Activated T-cell treated with anti-CD3 and anti-CD28 coated beads, Interleukin-2, amount 50 U/mL, for 72 hours (primary cell): ENCODE data around the gene KREMEN1. TPM values are rescaled to one million over a fixed set of nuclear protein-coding genes. Genes with fewer than 3 reads are reported as not detected.
A peak's percentile ranks its signal among the peaks of the same experiment; 100 is the strongest.

Source experiments
- ATAC-seq, 2 donors: fragments of 150-1000 bp; cut with Tn5 transposase; replicated peaks in 1 of 2; 2 replicates each; pipeline ENCODE4 v1.10.0; 2021; ENCODE audit warnings: moderate library complexity in 2 of 2, mild to moderate bottlenecking in 1 of 2
- DNase-seq, 2 donors: peaks; one replicate each; pipeline ENCODE4 v3.0.0; 2021 to 2022; ENCODE audit warnings: mixed read lengths in 1 of 2
- H3K27ac Mint-ChIP-seq: one replicate; pipeline ENCODE4 v1.8.0; 2022; ENCODE audit warnings: mild to moderate bottlenecking, moderate library complexity, mixed read lengths
- H3K27me3 Mint-ChIP-seq: one replicate; pipeline ENCODE4 v1.8.0; 2022; ENCODE audit warnings: low read depth, mixed read lengths
- H3K36me3 Mint-ChIP-seq, 2 donors: one replicate each; pipeline ENCODE4 v1.8.0; 2022; ENCODE audit warnings: mixed read lengths in 2 of 2, mild to moderate bottlenecking in 1 of 2; ENCODE audit not compliant: insufficient read depth in 2 of 2
- H3K4me1 Mint-ChIP-seq: one replicate; pipeline ENCODE4 v1.8.0; 2022; ENCODE audit warnings: low read depth, mixed read lengths
- H3K4me3 Mint-ChIP-seq, 2 donors: one replicate each; pipeline ENCODE4 v1.8.0; 2022; ENCODE audit warnings: mild to moderate bottlenecking in 2 of 2, mixed read lengths in 2 of 2, moderate library complexity in 2 of 2
- H3K9me3 Mint-ChIP-seq, 2 donors: one replicate each; pipeline ENCODE4 v1.8.0; 2022; ENCODE audit warnings: mixed read lengths in 2 of 2
- total RNA-seq, 2 donors: library from RNA; stranded (reverse); gene quantifications; one replicate each; pipeline ENCODE4 v1.2.3, GENCODE V29; 2022

KREMEN1 gene
- total RNA-seq, 2 donors from 2014 or later = 0.09 to 0.53 TPM

- H3K9me3 Mint-ChIP-seq = no peaks in the 10 kb centered on the region
- DNase-seq (no peak), ATAC-seq (no peak)
- no peaks in the 10 kb centered on the region for H3K36me3 Mint-ChIP-seq
- H3K4me1 Mint-ChIP-seq = no peaks in the 10 kb centered on the region
- no peak overlapping the region for H3K27ac Mint-ChIP-seq
- no peak overlapping the region for H3K4me3 Mint-ChIP-seq
- peaks cover 7% of the 10 kb centered on the region for H3K27me3 Mint-ChIP-seq
These were observed 16.4 kb upstream of the KREMEN1 start for GRCh38 chr22:29056472-29056871.

- no peak overlapping the region for H3K27ac Mint-ChIP-seq
- no peak overlapping the region for H3K4me3 Mint-ChIP-seq
- H3K9me3 Mint-ChIP-seq = no peaks in the 10 kb centered on the region
- DNase-seq = no peak
- peaks cover 7% of the 10 kb centered on the region for H3K27me3 Mint-ChIP-seq
- H3K36me3 Mint-ChIP-seq = no peaks in the 10 kb centered on the region
- no peaks in the 10 kb centered on the region for H3K4me1 Mint-ChIP-seq
- ATAC-seq = no peak
These were observed 12.5 kb upstream of the KREMEN1 start for GRCh38 chr22:29060251-29060869.

- DNase-seq = no peak
- Mint-ChIP-seq H3K4me1 (peaks cover 4% of the 10 kb centered on the region), H3K9me3 (no peaks in the 10 kb centered on the region), H3K27ac (no peak overlapping the region), H3K27me3 (peaks cover 7% of the 10 kb centered on the region), H3K36me3 (no peaks in the 10 kb centered on the region), H3K4me3 (no peak overlapping the region)
- ATAC-seq = no peak
These were observed 11.9 kb upstream of the KREMEN1 start for GRCh38 chr22:29060931-29061330.

GRCh38 chr22:29061773-29062172, 11.1 kb upstream of the KREMEN1 start, which contains the start of gene C22orf31:
Gene C22orf31 (minus strand): TSS chr22:29061831. CDS start chr22:29061792, 39 bp downstream.
- Mint-ChIP-seq H3K36me3 (no peaks in the 10 kb centered on the region), H3K4me3 (no peak within 1 kb of the TSS), H3K9me3 (no peaks in the 10 kb centered on the region), H3K27ac (no peak within 1 kb of the TSS), H3K27me3 (peaks cover 7% of the 10 kb centered on the region), H3K4me1 (peaks cover 7% of the 10 kb centered on the region)
- ATAC-seq = no peak
- DNase-seq = no peak

DNA sequence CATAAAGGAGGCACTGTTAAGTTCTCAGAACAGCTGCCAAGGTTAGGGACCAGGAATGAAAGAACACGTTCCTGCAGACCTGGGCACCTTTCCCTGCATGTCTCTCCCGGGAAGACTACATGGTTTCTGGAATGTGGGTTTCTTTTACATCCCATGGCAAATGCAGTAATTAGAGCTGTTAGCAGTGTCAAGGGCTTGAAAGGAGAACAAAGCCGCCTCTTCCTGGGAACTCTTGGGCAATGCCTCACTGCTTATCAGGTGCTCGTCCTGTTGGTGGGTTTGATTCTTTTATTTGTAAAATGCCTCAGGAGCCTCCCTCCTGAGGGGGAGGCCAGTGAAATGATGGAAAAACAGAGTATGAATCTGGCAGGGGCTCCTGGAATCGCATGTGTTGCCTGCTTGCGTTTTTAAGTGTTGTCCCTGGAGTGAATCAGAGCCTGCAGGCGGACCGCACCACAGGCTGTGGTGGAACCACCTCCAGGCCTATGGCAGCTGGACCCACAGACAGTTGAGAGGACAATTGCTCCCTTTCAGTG, 10.5 kb upstream of the KREMEN1 start:
- Mint-ChIP-seq H3K36me3 (no peaks in the 10 kb centered on the region), H3K9me3 (no peaks in the 10 kb centered on the region), H3K27me3 (peaks cover 7% of the 10 kb centered on the region), H3K27ac (no peak overlapping the region), H3K4me3 (no peak overlapping the region), H3K4me1 (peaks cover 7% of the 10 kb centered on the region)
- ATAC-seq (no peak), DNase-seq (no peak)

- DNase-seq (no peak), ATAC-seq (no peak)
- H3K4me1 Mint-ChIP-seq = peaks cover 9% of the 10 kb centered on the region
- H3K9me3 Mint-ChIP-seq = no peaks in the 10 kb centered on the region
- H3K36me3 Mint-ChIP-seq = no peaks in the 10 kb centered on the region
- no peak overlapping the region for H3K27ac Mint-ChIP-seq
- H3K4me3 Mint-ChIP-seq = no peak overlapping the region
- peaks cover 18% of the 10 kb centered on the region for H3K27me3 Mint-ChIP-seq
These were observed 7.2 kb upstream of the KREMEN1 start for GRCh38 chr22:29065468-29066190.

- peaks cover 41% of the 10 kb centered on the region for H3K27me3 Mint-ChIP-seq
These were observed 3.4 kb upstream of the KREMEN1 start for GRCh38 chr22:29069463-29069862.

GRCh38 chr22:29070490-29070889, 2.3 kb upstream of the KREMEN1 start:
- Mint-ChIP-seq H3K27ac (no peak overlapping the region), H3K4me1 (peaks cover 31% of the 10 kb centered on the region), H3K9me3 (no peaks in the 10 kb centered on the region), H3K4me3 (peak overlapping the region; percentile 73 to 84), H3K36me3 (no peaks in the 10 kb centered on the region), H3K27me3 (peaks cover 50% of the 10 kb centered on the region)
- ATAC-seq (no peak), DNase-seq (no peak)

More at GRCh38 chr22:29069463-29069862, 3.4 kb upstream of the KREMEN1 start:
- no peak overlapping the region for H3K27ac Mint-ChIP-seq
- no peak for ATAC-seq
- H3K36me3 Mint-ChIP-seq = no peaks in the 10 kb centered on the region
- H3K4me3 Mint-ChIP-seq = no peak overlapping the region
- H3K9me3 Mint-ChIP-seq = no peaks in the 10 kb centered on the region
- no peak for DNase-seq
- H3K4me1 Mint-ChIP-seq = peaks cover 31% of the 10 kb centered on the region

GRCh38 chr22:29071261-29072045, 1.4 kb upstream of the KREMEN1 start:
- H3K36me3 Mint-ChIP-seq = no peaks in the 10 kb centered on the region
- DNase-seq = peak; percentile 50 to 57
- peak overlapping the region; percentile 74 to 84 for H3K4me3 Mint-ChIP-seq
- no peaks in the 10 kb centered on the region for H3K9me3 Mint-ChIP-seq
- no peak overlapping the region for H3K27ac Mint-ChIP-seq
- H3K4me1 Mint-ChIP-seq = peaks cover 25% of the 10 kb centered on the region
- H3K27me3 Mint-ChIP-seq = peaks cover 57% of the 10 kb centered on the region
- peak; percentile 26 to 37 for ATAC-seq

DNA sequence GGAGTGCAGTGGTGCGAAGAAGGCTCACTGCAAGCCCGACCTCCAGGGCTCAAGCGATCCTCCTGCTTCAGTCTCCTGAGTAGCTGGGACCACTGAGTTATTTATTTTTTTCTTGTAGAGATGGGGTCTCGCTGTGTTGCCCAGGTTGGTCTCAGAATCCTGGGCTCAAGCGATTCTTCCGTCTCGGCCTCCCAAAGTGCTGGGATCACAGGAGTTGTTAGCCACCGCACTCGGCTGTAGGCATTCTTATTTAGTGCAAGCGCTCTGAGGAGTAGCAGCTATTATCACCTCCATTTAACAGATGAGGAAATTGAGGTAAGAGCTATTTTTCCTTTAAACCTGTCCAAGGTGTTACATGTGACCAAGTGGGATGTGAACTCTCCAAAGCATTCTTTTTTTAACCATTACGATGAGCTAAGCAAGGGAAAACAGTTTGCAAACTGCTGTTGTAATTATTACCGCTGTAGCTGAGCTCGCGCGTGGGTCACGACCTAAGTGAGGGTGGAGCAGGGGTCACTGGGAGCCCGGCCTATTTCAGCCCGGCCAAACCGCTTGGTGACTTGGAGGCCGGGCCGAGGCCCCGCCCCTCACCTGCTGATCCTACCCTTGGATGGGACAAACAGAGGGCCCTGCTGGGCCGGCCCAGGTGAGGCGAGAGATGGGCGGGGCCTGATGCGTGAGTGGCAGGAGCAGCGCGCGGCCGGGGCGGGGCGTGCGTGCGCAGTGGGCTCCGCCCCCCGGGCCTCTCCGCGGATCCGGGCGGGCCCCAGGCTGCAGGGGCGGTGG, 449 bp upstream of the KREMEN1 start:
- H3K36me3 Mint-ChIP-seq = no peaks in the 10 kb centered on the region
- peaks cover 57% of the 10 kb centered on the region for H3K27me3 Mint-ChIP-seq
- ATAC-seq = peak; percentile 94 to 95
- H3K4me3 Mint-ChIP-seq = peak overlapping the region; percentile 74 to 84
- peak; percentile 89 to 92 for DNase-seq
- H3K9me3 Mint-ChIP-seq = no peaks in the 10 kb centered on the region
- H3K4me1 Mint-ChIP-seq = peaks cover 25% of the 10 kb centered on the region
- H3K27ac Mint-ChIP-seq = no peak overlapping the region

DNA sequence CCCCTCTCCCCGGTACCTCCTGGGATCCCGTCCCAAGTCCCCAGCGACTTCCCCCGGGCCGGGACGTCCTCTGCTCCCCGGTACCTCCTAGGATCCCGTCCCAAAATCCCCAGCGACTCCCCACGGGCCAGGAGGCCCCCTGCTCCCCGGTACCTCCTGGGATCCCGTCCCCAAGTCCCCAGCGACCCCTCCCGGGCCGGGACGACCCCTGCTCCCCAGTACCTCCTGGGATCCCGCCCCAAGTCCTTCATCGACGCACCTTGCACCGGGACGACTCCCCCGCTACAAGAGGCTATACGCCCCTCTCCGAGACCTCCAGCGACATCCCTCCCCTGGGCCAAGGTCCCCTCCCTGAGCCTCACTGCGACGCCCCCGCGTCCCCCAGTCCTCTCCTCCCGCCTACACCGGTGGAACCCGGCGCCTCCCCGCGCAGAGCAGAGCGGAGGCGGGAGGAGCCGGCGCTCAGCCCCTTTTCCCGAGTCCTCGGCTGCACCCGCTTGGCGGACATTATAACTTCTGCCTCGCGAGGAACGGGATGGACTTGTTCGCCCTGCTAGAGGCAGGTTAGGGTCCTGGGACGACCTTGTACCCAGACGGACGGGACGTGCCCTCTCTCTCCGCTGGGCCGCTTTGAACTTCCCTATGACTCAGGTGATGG, 912 bp downstream of the KREMEN1 start:
- Mint-ChIP-seq H3K4me3 (peak overlapping the region; percentile 57 to 78), H3K27me3 (peaks cover 57% of the 10 kb centered on the region), H3K4me1 (peaks cover 25% of the 10 kb centered on the region), H3K9me3 (no peaks in the 10 kb centered on the region), H3K27ac (no peak overlapping the region), H3K36me3 (no peaks in the 10 kb centered on the region)
- DNase-seq = peak; percentile 11 to 28
- ATAC-seq = no peak

DNA sequence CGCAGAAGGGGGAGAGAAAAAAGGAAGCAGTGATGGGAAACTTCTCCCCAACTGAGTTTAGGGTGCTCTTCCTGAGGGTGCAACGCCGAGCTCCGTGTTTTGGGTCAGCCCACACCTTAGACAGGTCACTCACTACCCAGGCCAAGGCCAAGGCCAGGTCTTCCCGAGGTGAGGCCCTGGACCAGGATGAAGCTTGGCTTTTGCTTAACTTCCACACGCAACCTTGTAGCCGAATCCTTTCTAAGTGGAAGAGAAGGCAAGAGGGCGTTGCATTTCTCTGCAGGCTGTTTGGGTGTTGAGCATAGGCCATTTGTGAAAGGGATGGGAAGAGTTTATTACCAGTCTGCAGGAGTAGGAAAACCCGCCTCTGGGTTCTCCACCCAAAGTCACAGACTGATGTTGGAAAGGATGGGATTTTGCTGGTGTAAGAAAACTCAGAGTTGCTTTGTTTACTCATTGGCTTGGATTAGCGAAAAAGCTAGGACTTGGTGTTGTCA, 1.5 kb downstream of the KREMEN1 start:
- H3K27ac Mint-ChIP-seq = no peak overlapping the region

More for the DNA sequence above, 1.5 kb downstream of the KREMEN1 start:
- H3K27me3 Mint-ChIP-seq = peaks cover 51% of the 10 kb centered on the region
- H3K4me3 Mint-ChIP-seq = peak overlapping the region; percentile 57 to 78
- no peaks in the 10 kb centered on the region for H3K9me3 Mint-ChIP-seq
- H3K4me1 Mint-ChIP-seq = peaks cover 25% of the 10 kb centered on the region
- ATAC-seq = no peak
- H3K36me3 Mint-ChIP-seq = no peaks in the 10 kb centered on the region
- no peak for DNase-seq
